ENCODE measurements around the gene MCTP1.

MCTP1 gene

DNA sequence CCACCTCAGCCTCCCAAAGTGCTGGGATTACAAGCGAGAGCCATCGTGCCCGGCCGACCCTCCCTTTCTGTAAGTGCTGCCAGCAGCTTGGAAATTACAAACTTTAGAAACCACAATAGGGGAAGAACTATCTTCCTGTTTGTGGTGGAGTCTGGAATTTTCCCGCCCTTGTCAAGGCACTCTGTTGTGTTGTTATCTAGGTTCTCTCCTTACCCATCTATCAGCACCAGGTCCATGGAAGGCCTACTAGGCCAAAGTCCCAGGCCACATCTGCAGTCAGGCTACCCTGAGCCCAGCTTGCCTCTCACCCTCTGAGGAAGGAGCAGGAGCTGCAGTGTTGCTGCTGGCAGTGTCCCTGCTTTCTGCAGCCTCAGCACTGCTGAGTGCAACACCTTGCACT lies 214.9 kb downstream of the MCTP1 start:
- TF ChIP-seq CTCF (IDR thresholded peaks at IDR 0.05; ENCODE audit: low read depth, low read length), result no peak
- DNase-seq (ENCODE audit: extremely low read depth, low read depth), result no peak

GRCh38 chr5:95069021-95069420 lies 215.9 kb downstream of the MCTP1 start:
- no peak for DNase-seq (ENCODE audit: extremely low read depth, low read depth)
- no peak for TF ChIP-seq CTCF (IDR thresholded peaks at IDR 0.05; ENCODE audit: low read depth, low read length)

GRCh38 chr5:95068289-95068910 lies 216.5 kb downstream of the MCTP1 start:
- no peak for DNase-seq (ENCODE audit: extremely low read depth, low read depth)
- TF ChIP-seq CTCF (IDR thresholded peaks at IDR 0.05; ENCODE audit: low read depth, low read length), result no peak

DNA sequence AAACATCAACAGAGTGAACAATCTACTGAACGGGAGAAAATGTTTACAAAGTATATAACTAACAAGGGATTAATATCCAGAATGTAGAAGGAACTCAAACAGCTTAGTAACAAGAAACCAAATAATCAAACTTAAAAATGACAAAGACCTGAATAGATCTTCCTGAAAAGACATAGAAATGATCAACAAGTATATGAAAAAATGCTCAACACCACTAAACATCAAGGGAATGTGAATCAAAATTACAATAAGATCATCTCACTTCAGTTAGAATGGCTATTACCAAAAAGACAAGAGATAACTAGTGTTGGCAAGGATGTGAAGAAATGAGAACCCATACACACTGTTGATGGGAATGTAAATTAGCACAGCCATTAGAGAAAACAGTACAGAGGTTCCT lies 218.8 kb downstream of the MCTP1 start:
- no peak for TF ChIP-seq CTCF (IDR thresholded peaks at IDR 0.05; ENCODE audit: low read depth, low read length)
- no peak for DNase-seq (ENCODE audit: extremely low read depth, low read depth)

- no peak for TF ChIP-seq CTCF (IDR thresholded peaks at IDR 0.05; ENCODE audit: low read depth, low read length)
- no peak for DNase-seq (ENCODE audit: extremely low read depth, low read depth)
These were observed 221.4 kb downstream of the MCTP1 start for GRCh38 chr5:95063492-95063891.

DNA sequence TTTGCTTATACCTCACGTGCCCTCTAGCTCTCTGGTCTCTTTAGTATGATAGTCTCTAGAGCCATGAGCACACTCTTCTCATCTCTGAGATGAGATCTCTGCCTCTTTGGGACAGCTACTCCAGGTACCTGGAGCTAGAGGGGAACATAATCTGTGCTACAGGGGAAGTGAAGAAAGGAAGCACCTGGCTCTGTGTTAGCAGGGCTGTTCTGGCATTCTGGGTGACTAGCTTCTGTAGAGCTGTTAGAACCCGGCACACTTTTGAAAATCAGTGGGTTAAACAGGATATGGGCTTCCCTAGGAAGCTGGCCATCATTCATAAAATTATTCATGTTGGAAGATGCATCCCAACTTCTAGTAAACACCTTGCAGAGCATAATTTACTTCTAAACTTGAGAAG lies 224.8 kb downstream of the MCTP1 start:
- TF ChIP-seq CTCF (IDR thresholded peaks at IDR 0.05; ENCODE audit: low read depth, low read length), result no peak
- no peak for DNase-seq (ENCODE audit: extremely low read depth, low read depth)

DNA sequence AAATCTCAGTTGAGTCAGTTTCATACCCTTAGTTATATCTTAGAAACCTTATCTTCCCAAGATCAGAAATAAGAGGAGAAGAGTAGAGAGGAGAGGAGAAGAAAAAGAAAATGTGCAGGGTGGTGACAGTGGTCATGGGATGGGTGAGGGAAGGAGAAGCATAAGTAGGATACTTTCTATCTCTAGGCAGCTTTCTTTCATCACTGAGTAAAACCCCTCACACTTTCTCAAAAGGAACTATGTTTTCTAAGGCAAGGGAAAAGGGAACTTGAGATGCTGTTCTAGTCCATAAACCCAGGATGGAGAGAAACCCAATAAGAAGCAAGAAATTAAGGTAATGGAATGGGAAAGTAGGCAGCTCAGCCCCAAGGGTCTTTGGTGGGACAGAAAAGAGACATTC lies 225.3 kb downstream of the MCTP1 start:
- DNase-seq (ENCODE audit: extremely low read depth, low read depth), result no peak
- no peak for TF ChIP-seq CTCF (IDR thresholded peaks at IDR 0.05; ENCODE audit: low read depth, low read length)
